GM23338 (cell line): ENCODE data around the gene MYL1. TPM values are rescaled to one million over a fixed set of nuclear protein-coding genes. Genes with fewer than 3 reads are reported as not detected.

Source experiments
- ATAC-seq: fragments of 200-7000 bp; cut with Tn5 transposase; 3 replicates; pipeline ENCODE4 v1.9.1; 2020
- DNase-seq: peaks from one replicate; pipeline ENCODE4 v3.0.0-alpha.2; 2015; ENCODE audit warnings: low spot score
- H2AFZ ChIP-seq: fragments of 200-600 bp; sonication (generic); 2 replicates; pipeline ENCODE4 v1.8.0; 2016; ENCODE audit warnings: antibody characterized with exemption, mild to moderate bottlenecking, moderate library complexity
- H3F3A ChIP-seq: fragments of 200-600 bp; sonication (generic); replicated peaks from 2 replicates; pipeline ENCODE4 v1.8.0; 2017; ENCODE audit warnings: antibody characterized with exemption, mixed run types, low read depth
- H3K27ac ChIP-seq: fragments of 200-600 bp; sonication (generic); 2 replicates; pipeline ENCODE4 v1.6.1; 2016; ENCODE audit warnings: low read depth
- H3K27me3 ChIP-seq: fragments of 200-600 bp; sonication (generic); 2 replicates; pipeline ENCODE4 v1.8.0; 2016; ENCODE audit warnings: mild to moderate bottlenecking, mixed run types, moderate library complexity; ENCODE audit not compliant: insufficient read depth
- H3K36me3 ChIP-seq: fragments of 200-600 bp; sonication (generic); 2 replicates; pipeline ENCODE4 v1.8.0; 2016; ENCODE audit warnings: mild to moderate bottlenecking; ENCODE audit not compliant: insufficient read depth
- H3K4me1 ChIP-seq: fragments of 200-600 bp; sonication (generic); 2 replicates; pipeline ENCODE4 v1.8.0; 2016; ENCODE audit warnings: mild to moderate bottlenecking, moderate library complexity; ENCODE audit not compliant: insufficient read depth
- H3K4me2 ChIP-seq: fragments of 200-600 bp; sonication (generic); 2 replicates; pipeline ENCODE4 v1.7.1; 2017; ENCODE audit warnings: mixed run types
- H3K4me3 ChIP-seq: fragments of 200-600 bp; sonication (generic); 2 replicates; pipeline ENCODE4 v1.6.1; 2016; ENCODE audit warnings: mixed run types
- H3K79me2 ChIP-seq: fragments of 200-600 bp; sonication (generic); replicated peaks from 2 replicates; pipeline ENCODE4 v1.8.0; 2017; ENCODE audit warnings: mild to moderate bottlenecking; ENCODE audit not compliant: insufficient read depth
- H3K9me2 ChIP-seq: fragments of 200-600 bp; sonication (generic); 2 replicates; pipeline ENCODE4 v1.8.0; 2017; ENCODE audit not compliant: insufficient read depth
- H4K20me1 ChIP-seq: fragments of 200-600 bp; sonication (generic); replicated peaks from 2 replicates; pipeline ENCODE4 v1.8.0; 2017; ENCODE audit warnings: mild to moderate bottlenecking; ENCODE audit not compliant: insufficient read depth
- H3K27ac Mint-ChIP-seq: 2 replicates; pipeline ENCODE4 v1.8.0; 2020; ENCODE audit warnings: inconsistent platforms, mild to moderate bottlenecking, moderate library complexity, mixed read lengths
- H3K27me3 Mint-ChIP-seq: 3 replicates; pipeline ENCODE4 v1.8.0; 2022; ENCODE audit warnings: low read depth, mild to moderate bottlenecking, moderate library complexity, mixed read lengths, inconsistent platforms; ENCODE audit not compliant: insufficient read depth, poor library complexity
- H3K36me3 Mint-ChIP-seq: 3 replicates; pipeline ENCODE4 v1.8.0; 2021; ENCODE audit warnings: low read depth, mild to moderate bottlenecking, inconsistent platforms, moderate library complexity, mixed read lengths
- H3K4me1 Mint-ChIP-seq: 3 replicates; pipeline ENCODE4 v1.8.0; 2020; ENCODE audit warnings: mild to moderate bottlenecking, inconsistent platforms, mixed read lengths
- H3K4me3 Mint-ChIP-seq: 3 replicates; pipeline ENCODE4 v1.8.0; 2021; ENCODE audit warnings: moderate library complexity, mild to moderate bottlenecking, inconsistent platforms, mixed read lengths
- H3K9me3 Mint-ChIP-seq: 3 replicates; pipeline ENCODE4 v1.8.0; 2020; ENCODE audit warnings: moderate library complexity, mild to moderate bottlenecking, inconsistent platforms, mixed read lengths
- CREB1 ChIP-seq: fragments of 250-450 bp; sonication (Bioruptor Pico); IDR thresholded peaks from 2 replicates; pipeline ENCODE4 v1.5.0; 2020; ENCODE audit warnings: low read depth, mild to moderate bottlenecking, moderate library complexity
- EZH2 ChIP-seq: fragments of 200-600 bp; sonication (generic); IDR thresholded peaks from one replicate; pipeline ENCODE4 v1.8.0; 2017; ENCODE audit warnings: antibody characterized with exemption, mild to moderate bottlenecking, low read depth; ENCODE audit not compliant: unreplicated experiment
- EZH2phosphoT487 ChIP-seq: fragments of 200-600 bp; sonication (generic); IDR thresholded peaks from one replicate; pipeline ENCODE4 v1.8.1; 2018; ENCODE audit warnings: antibody characterized with exemption; ENCODE audit not compliant: unreplicated experiment
- JUNB ChIP-seq: IDR thresholded peaks from one replicate; pipeline ENCODE4 v1.6.1; 2016; ENCODE audit warnings: antibody characterized with exemption; ENCODE audit not compliant: unreplicated experiment
- NANOG ChIP-seq: IDR thresholded peaks from 2 replicates; pipeline ENCODE4 v1.6.1; 2016; ENCODE audit warnings: antibody characterized with exemption, borderline replicate concordance
- POLR2AphosphoS5 ChIP-seq: IDR thresholded peaks from 2 replicates; pipeline ENCODE4 v1.6.1; 2016; ENCODE audit warnings: antibody characterized with exemption, low read depth
- STAT1 ChIP-seq: IDR thresholded peaks from one replicate; pipeline ENCODE4 v1.6.1; 2016; ENCODE audit warnings: antibody characterized with exemption; ENCODE audit not compliant: unreplicated experiment
- ZNF114 ChIP-seq: fragments of 250-450 bp; sonication (Bioruptor Pico); IDR thresholded peaks from 2 replicates; pipeline ENCODE4 v1.5.0; 2020; ENCODE audit warnings: mild to moderate bottlenecking, moderate library complexity
- ZNF331 ChIP-seq: fragments of 250-450 bp; sonication (Bioruptor Pico); IDR thresholded peaks from 2 replicates; pipeline ENCODE4 v1.5.0; 2020; ENCODE audit warnings: low read depth, mild to moderate bottlenecking, moderate library complexity
- polyA plus RNA-seq: library from polyadenylated mRNA; unstranded; fragments of >200 nt; fragmentation: Nextera tagmentation; extraction: Ambion mirVana; gene quantifications from 2 replicates; pipeline ENCODE4 v1.2.1, GENCODE V29; 2016
- total RNA-seq: library from RNA; depleted of rRNA; stranded (reverse); fragments of >200 nt; shearing (Covaris generic); gene quantifications from 2 replicates; pipeline ENCODE4 v1.2.3, GENCODE V29; 2014
- TF ChIP-seq, protein P1 (sequence below): IDR thresholded peaks from 2 replicates; pipeline ENCODE4 v1.6.1; 2016; ENCODE audit warnings: antibody characterized with exemption
- TF ChIP-seq, protein P2 (sequence below): fragments of 250-450 bp; sonication (Bioruptor Pico); IDR thresholded peaks from 2 replicates; pipeline ENCODE4 v1.5.0; 2020; ENCODE audit warnings: mild to moderate bottlenecking, moderate library complexity
- TF ChIP-seq, protein P3 (sequence below): IDR thresholded peaks from one replicate; pipeline ENCODE4 v1.6.1; 2018; ENCODE audit warnings: antibody characterized with exemption; ENCODE audit not compliant: unreplicated experiment
- TF ChIP-seq, protein P4 (sequence below), 2 experiments: fragments of 200-600 bp in 1 of 2; sonication (generic) in 1 of 2; conservative IDR thresholded peaks; 2 replicates each; pipeline versions ENCODE4 v1.5.1 to v1.6.1; 2016 to 2017; ENCODE audit warnings: antibody characterized with exemption in 2 of 2, low read depth in 2 of 2, mild to moderate bottlenecking in 2 of 2, moderate library complexity in 1 of 2

Gene MYL1
- total and polyA plus RNA-seq, 2 experiments from 2014 or later: not detected

DNA sequence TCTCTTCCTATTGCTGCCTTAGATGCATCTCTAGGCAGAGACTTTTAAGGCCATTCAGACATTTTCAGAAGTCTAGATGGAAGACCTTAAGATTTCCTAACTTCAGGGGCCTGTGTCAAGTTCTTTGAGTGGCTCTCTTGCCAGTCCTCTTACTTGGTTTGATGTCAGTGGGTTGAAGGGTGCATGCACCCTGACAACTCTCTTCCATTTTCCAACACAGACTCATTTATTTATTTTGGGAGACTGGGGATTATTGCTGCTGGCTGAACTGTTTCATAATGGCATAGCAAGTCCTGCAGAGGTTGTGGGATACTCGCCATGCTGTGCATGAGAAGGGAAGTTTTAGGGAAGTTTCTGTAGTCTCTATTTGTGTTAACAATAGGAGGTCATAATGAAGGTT, 50.7 kb downstream of the MYL1 start:
- Histone ChIP-seq H3F3A (no peaks in the 10 kb centered on the region), H4K20me1 (no peaks in the 10 kb centered on the region), H2AFZ (no peak overlapping the region), H3K4me2 (no peak overlapping the region), H3K36me3 (no peaks in the 10 kb centered on the region), H3K9me2 (no peaks in the 10 kb centered on the region), H3K79me2 (no peaks in the 10 kb centered on the region), H3K4me1 (no peaks in the 10 kb centered on the region), H3K27me3 (no peaks in the 10 kb centered on the region), H3K4me3 (no peak overlapping the region), H3K27ac (no peak overlapping the region)
- no peak for TF ChIP-seq NANOG
- TF ChIP-seq POLR2AphosphoS5: no peak
- no peak for TF ChIP-seq EZH2phosphoT487
- TF ChIP-seq, protein P1, sequence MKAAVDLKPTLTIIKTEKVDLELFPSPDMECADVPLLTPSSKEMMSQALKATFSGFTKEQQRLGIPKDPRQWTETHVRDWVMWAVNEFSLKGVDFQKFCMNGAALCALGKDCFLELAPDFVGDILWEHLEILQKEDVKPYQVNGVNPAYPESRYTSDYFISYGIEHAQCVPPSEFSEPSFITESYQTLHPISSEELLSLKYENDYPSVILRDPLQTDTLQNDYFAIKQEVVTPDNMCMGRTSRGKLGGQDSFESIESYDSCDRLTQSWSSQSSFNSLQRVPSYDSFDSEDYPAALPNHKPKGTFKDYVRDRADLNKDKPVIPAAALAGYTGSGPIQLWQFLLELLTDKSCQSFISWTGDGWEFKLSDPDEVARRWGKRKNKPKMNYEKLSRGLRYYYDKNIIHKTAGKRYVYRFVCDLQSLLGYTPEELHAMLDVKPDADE: no peak
- TF ChIP-seq, protein P2, sequence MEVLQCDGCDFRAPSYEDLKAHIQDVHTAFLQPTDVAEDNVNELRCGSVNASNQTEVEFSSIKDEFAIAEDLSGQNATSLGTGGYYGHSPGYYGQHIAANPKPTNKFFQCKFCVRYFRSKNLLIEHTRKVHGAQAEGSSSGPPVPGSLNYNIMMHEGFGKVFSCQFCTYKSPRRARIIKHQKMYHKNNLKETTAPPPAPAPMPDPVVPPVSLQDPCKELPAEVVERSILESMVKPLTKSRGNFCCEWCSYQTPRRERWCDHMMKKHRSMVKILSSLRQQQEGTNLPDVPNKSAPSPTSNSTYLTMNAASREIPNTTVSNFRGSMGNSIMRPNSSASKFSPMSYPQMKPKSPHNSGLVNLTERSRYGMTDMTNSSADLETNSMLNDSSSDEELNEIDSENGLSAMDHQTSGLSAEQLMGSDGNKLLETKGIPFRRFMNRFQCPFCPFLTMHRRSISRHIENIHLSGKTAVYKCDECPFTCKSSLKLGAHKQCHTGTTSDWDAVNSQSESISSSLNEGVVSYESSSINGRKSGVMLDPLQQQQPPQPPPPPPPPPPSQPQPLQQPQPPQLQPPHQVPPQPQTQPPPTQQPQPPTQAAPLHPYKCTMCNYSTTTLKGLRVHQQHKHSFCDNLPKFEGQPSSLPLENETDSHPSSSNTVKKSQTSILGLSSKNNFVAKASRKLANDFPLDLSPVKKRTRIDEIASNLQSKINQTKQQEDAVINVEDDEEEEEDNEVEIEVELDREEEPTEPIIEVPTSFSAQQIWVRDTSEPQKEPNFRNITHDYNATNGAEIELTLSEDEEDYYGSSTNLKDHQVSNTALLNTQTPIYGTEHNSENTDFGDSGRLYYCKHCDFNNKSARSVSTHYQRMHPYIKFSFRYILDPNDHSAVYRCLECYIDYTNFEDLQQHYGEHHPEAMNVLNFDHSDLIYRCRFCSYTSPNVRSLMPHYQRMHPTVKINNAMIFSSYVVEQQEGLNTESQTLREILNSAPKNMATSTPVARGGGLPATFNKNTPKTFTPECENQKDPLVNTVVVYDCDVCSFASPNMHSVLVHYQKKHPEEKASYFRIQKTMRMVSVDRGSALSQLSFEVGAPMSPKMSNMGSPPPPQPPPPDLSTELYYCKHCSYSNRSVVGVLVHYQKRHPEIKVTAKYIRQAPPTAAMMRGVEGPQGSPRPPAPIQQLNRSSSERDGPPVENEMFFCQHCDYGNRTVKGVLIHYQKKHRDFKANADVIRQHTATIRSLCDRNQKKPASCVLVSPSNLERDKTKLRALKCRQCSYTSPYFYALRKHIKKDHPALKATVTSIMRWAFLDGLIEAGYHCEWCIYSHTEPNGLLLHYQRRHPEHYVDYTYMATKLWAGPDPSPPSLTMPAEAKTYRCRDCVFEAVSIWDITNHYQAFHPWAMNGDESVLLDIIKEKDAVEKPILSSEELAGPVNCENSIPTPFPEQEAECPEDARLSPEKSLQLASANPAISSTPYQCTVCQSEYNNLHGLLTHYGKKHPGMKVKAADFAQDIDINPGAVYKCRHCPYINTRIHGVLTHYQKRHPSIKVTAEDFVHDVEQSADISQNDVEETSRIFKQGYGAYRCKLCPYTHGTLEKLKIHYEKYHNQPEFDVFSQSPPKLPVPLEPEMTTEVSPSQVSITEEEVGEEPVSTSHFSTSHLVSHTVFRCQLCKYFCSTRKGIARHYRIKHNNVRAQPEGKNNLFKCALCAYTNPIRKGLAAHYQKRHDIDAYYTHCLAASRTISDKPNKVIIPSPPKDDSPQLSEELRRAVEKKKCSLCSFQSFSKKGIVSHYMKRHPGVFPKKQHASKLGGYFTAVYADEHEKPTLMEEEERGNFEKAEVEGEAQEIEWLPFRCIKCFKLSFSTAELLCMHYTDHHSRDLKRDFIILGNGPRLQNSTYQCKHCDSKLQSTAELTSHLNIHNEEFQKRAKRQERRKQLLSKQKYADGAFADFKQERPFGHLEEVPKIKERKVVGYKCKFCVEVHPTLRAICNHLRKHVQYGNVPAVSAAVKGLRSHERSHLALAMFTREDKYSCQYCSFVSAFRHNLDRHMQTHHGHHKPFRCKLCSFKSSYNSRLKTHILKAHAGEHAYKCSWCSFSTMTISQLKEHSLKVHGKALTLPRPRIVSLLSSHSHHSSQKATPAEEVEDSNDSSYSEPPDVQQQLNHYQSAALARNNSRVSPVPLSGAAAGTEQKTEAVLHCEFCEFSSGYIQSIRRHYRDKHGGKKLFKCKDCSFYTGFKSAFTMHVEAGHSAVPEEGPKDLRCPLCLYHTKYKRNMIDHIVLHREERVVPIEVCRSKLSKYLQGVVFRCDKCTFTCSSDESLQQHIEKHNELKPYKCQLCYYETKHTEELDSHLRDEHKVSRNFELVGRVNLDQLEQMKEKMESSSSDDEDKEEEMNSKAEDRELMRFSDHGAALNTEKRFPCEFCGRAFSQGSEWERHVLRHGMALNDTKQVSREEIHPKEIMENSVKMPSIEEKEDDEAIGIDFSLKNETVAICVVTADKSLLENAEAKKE: no peak
- no peak for TF ChIP-seq EZH2
- no peak for TF ChIP-seq ZNF331
- TF ChIP-seq CREB1 (CRISPR knock-in tag): no peak
- TF ChIP-seq STAT1: no peak
- no peak for TF ChIP-seq JUNB
- TF ChIP-seq, protein P3, sequence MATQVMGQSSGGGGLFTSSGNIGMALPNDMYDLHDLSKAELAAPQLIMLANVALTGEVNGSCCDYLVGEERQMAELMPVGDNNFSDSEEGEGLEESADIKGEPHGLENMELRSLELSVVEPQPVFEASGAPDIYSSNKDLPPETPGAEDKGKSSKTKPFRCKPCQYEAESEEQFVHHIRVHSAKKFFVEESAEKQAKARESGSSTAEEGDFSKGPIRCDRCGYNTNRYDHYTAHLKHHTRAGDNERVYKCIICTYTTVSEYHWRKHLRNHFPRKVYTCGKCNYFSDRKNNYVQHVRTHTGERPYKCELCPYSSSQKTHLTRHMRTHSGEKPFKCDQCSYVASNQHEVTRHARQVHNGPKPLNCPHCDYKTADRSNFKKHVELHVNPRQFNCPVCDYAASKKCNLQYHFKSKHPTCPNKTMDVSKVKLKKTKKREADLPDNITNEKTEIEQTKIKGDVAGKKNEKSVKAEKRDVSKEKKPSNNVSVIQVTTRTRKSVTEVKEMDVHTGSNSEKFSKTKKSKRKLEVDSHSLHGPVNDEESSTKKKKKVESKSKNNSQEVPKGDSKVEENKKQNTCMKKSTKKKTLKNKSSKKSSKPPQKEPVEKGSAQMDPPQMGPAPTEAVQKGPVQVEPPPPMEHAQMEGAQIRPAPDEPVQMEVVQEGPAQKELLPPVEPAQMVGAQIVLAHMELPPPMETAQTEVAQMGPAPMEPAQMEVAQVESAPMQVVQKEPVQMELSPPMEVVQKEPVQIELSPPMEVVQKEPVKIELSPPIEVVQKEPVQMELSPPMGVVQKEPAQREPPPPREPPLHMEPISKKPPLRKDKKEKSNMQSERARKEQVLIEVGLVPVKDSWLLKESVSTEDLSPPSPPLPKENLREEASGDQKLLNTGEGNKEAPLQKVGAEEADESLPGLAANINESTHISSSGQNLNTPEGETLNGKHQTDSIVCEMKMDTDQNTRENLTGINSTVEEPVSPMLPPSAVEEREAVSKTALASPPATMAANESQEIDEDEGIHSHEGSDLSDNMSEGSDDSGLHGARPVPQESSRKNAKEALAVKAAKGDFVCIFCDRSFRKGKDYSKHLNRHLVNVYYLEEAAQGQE: no peak
- TF ChIP-seq ZNF114 (CRISPR knock-in tag): no peak
- TF ChIP-seq, protein P4, sequence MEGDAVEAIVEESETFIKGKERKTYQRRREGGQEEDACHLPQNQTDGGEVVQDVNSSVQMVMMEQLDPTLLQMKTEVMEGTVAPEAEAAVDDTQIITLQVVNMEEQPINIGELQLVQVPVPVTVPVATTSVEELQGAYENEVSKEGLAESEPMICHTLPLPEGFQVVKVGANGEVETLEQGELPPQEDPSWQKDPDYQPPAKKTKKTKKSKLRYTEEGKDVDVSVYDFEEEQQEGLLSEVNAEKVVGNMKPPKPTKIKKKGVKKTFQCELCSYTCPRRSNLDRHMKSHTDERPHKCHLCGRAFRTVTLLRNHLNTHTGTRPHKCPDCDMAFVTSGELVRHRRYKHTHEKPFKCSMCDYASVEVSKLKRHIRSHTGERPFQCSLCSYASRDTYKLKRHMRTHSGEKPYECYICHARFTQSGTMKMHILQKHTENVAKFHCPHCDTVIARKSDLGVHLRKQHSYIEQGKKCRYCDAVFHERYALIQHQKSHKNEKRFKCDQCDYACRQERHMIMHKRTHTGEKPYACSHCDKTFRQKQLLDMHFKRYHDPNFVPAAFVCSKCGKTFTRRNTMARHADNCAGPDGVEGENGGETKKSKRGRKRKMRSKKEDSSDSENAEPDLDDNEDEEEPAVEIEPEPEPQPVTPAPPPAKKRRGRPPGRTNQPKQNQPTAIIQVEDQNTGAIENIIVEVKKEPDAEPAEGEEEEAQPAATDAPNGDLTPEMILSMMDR (conservative IDR thresholded peaks at IDR 0.05; ENCODE audit: low read depth in 2 of 2): no peak
- H3K9me3 Mint-ChIP-seq: no peaks in the 10 kb centered on the region
- DNase-seq: no peak
- H3K27ac Mint-ChIP-seq: no peak overlapping the region
- no peaks in the 10 kb centered on the region for H3K27me3 Mint-ChIP-seq
- no peak for ATAC-seq
- H3K36me3 Mint-ChIP-seq: no peaks in the 10 kb centered on the region
- H3K4me1 Mint-ChIP-seq: no peaks in the 10 kb centered on the region
- H3K4me3 Mint-ChIP-seq: no peak overlapping the region
